Neural progenitor cell (in vitro differentiated cells): ENCODE results near the gene ADCY3. TPM values are rescaled to one million over a fixed set of nuclear protein-coding genes. Genes with fewer than 3 reads are reported as not detected.

Experiments
- DNase-seq: peaks from one replicate; pipeline ENCODE4 v3.0.0-alpha.2; 2016; ENCODE audit warnings: low spot score
- H2AFZ ChIP-seq: fragments of 200-600 bp; sonication (generic); replicated peaks from 2 replicates; pipeline ENCODE4 v1.6.1; 2016; ENCODE audit warnings: antibody characterized with exemption
- H3F3A ChIP-seq: fragments of 200-600 bp; sonication (generic); 2 replicates; pipeline ENCODE4 v1.6.1; 2016; ENCODE audit warnings: antibody characterized with exemption, low read depth
- H3K27ac ChIP-seq: fragments of 200-600 bp; sonication (generic); 2 replicates; pipeline ENCODE4 v1.5.1; 2016; ENCODE audit warnings: mild to moderate bottlenecking
- H3K27me3 ChIP-seq: fragments of 200-600 bp; sonication (generic); 2 replicates; pipeline ENCODE4 v1.6.1; 2016; ENCODE audit warnings: mild to moderate bottlenecking, moderate library complexity
- H3K36me3 ChIP-seq: fragments of 200-600 bp; sonication (generic); 2 replicates; pipeline ENCODE4 v1.5.1; 2016
- H3K4me1 ChIP-seq: fragments of 200-600 bp; sonication (generic); 2 replicates; pipeline ENCODE4 v1.6.1; 2016; ENCODE audit warnings: mixed run types
- H3K4me2 ChIP-seq: fragments of 200-600 bp; sonication (generic); 2 replicates; pipeline ENCODE4 v1.6.1; 2016
- H3K4me3 ChIP-seq: fragments of 200-600 bp; sonication (generic); 2 replicates; pipeline ENCODE4 v1.5.1; 2016
- H3K79me2 ChIP-seq: fragments of 200-600 bp; sonication (generic); 2 replicates; pipeline ENCODE4 v1.6.1; 2016; ENCODE audit warnings: low read depth
- H3K9ac ChIP-seq: fragments of 200-600 bp; sonication (generic); 2 replicates; pipeline ENCODE4 v1.6.1; 2016
- H3K9me3 ChIP-seq: fragments of 200-600 bp; sonication (generic); 2 replicates; pipeline ENCODE4 v1.5.1; 2016; ENCODE audit warnings: low read depth
- H4K20me1 ChIP-seq: fragments of 200-600 bp; sonication (generic); 2 replicates; pipeline ENCODE4 v1.6.1; 2016; ENCODE audit warnings: low read depth
- H3K27ac Mint-ChIP-seq: 3 replicates; pipeline ENCODE4 v1.8.0; 2021; ENCODE audit warnings: mixed read lengths
- H3K27me3 Mint-ChIP-seq: 2 replicates; pipeline ENCODE4 v1.8.0; 2022; ENCODE audit warnings: low read depth, mild to moderate bottlenecking, inconsistent platforms, moderate library complexity, mixed read lengths; ENCODE audit not compliant: insufficient read depth
- H3K36me3 Mint-ChIP-seq: 3 replicates; pipeline ENCODE4 v1.8.0; 2021; ENCODE audit warnings: mixed read lengths
- H3K4me1 Mint-ChIP-seq: 3 replicates; pipeline ENCODE4 v1.8.0; 2021; ENCODE audit warnings: mixed read lengths
- H3K4me3 Mint-ChIP-seq: 3 replicates; pipeline ENCODE4 v1.8.0; 2021; ENCODE audit warnings: mild to moderate bottlenecking, moderate library complexity, mixed read lengths
- H3K9me3 Mint-ChIP-seq: 3 replicates; pipeline ENCODE4 v1.8.0; 2020; ENCODE audit warnings: mixed read lengths
- EZH2 ChIP-seq: fragments of 200-600 bp; sonication (generic); IDR thresholded peaks from 2 replicates; pipeline ENCODE4 v1.6.1; 2017; ENCODE audit warnings: antibody characterized with exemption, mild to moderate bottlenecking, moderate library complexity
- EZH2phosphoT487 ChIP-seq: fragments of 200-600 bp; sonication (generic); IDR thresholded peaks from 2 replicates; pipeline ENCODE4 v1.6.1; 2017; ENCODE audit warnings: antibody characterized with exemption
- total RNA-seq: library from RNA; depleted of rRNA; stranded (reverse); fragments of >200 nt; gene quantifications from 2 replicates; pipeline ENCODE4 v1.2.3, GENCODE V29; 2015; ENCODE audit warnings: low replicate concordance
- TF ChIP-seq, protein P1 (sequence below): fragments of 200-600 bp; sonication (generic); IDR thresholded peaks from 2 replicates; pipeline ENCODE4 v1.5.1; 2017; ENCODE audit warnings: antibody characterized with exemption, mild to moderate bottlenecking

The ADCY3 gene
- total RNA-seq, 1 donor from 2014 or later: 25.3 TPM

DNA sequence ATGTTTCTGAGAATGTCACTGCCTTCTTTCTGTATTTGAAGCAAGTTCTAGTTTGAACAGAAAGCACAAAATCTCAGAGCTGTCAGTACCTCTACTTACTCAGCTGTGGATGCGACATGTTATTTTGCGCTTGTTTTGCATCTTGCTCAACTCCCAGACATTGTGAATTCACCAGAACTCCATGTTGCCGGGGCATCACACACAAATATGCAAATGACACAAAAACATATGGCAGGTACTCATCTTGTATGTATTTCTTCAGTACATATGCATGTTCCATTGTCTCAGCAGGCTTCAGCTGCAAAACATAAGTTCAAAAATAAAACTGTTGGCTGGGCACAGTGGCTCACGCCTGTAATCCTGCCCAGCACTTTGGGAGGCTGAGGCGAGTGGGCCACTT lies 30.8 kb downstream of the ADCY3 start:
- no peaks in the 10 kb centered on the region for H3K36me3 ChIP-seq
- H3K9me3 Mint-ChIP-seq: peaks cover 12% of the 10 kb centered on the region
- no peak overlapping the region for H3K9ac ChIP-seq
- peaks cover 11% of the 10 kb centered on the region for H3K4me1 Mint-ChIP-seq
- H3K27ac Mint-ChIP-seq: no peak overlapping the region
- H3K27ac ChIP-seq: no peak overlapping the region
- H3K27me3 Mint-ChIP-seq: peaks cover 3% of the 10 kb centered on the region
- H3F3A ChIP-seq: no peaks in the 10 kb centered on the region
- H3K27me3 ChIP-seq: no peaks in the 10 kb centered on the region
- H4K20me1 ChIP-seq: no peaks in the 10 kb centered on the region
- H3K4me3 Mint-ChIP-seq: no peak overlapping the region
- H3K4me3 ChIP-seq: no peak overlapping the region
- TF ChIP-seq, protein P1, sequence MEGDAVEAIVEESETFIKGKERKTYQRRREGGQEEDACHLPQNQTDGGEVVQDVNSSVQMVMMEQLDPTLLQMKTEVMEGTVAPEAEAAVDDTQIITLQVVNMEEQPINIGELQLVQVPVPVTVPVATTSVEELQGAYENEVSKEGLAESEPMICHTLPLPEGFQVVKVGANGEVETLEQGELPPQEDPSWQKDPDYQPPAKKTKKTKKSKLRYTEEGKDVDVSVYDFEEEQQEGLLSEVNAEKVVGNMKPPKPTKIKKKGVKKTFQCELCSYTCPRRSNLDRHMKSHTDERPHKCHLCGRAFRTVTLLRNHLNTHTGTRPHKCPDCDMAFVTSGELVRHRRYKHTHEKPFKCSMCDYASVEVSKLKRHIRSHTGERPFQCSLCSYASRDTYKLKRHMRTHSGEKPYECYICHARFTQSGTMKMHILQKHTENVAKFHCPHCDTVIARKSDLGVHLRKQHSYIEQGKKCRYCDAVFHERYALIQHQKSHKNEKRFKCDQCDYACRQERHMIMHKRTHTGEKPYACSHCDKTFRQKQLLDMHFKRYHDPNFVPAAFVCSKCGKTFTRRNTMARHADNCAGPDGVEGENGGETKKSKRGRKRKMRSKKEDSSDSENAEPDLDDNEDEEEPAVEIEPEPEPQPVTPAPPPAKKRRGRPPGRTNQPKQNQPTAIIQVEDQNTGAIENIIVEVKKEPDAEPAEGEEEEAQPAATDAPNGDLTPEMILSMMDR: no peak
- TF ChIP-seq EZH2phosphoT487 (no peak), EZH2 (no peak)
- H2AFZ ChIP-seq: no peak overlapping the region
- DNase-seq: no peak
- no peaks in the 10 kb centered on the region for H3K79me2 ChIP-seq
- peaks cover 16% of the 10 kb centered on the region for H3K36me3 Mint-ChIP-seq
- no peak overlapping the region for H3K4me2 ChIP-seq
- no peaks in the 10 kb centered on the region for H3K4me1 ChIP-seq
- peaks cover 4% of the 10 kb centered on the region for H3K9me3 ChIP-seq

DNA sequence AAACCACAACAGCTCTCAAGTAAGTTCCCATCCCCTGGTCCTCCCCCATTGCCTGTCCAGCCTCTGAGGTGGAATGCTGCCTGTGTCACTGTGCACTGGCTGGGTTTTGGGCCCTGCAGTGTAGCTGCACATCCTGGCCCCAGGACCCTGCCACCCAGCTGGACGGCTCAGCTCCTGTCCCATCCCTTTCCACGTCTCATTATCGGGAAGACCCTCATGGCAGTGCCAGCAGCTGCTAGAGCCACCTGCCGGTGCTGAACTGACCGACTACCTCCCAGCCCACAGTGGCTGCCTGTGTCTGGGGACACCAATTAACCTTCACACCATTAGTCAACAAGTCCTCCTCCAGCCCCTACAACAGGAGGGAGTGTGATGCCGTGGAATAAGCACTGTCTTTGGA lies 31.9 kb downstream of the ADCY3 start:
- Histone ChIP-seq H3K9ac (no peak overlapping the region), H4K20me1 (no peaks in the 10 kb centered on the region), H3K27me3 (no peaks in the 10 kb centered on the region), H3K9me3 (peaks cover 4% of the 10 kb centered on the region), H3K79me2 (no peaks in the 10 kb centered on the region), H3K4me2 (no peak overlapping the region), H3K27ac (no peak overlapping the region), H3K4me1 (no peaks in the 10 kb centered on the region), H3K4me3 (no peak overlapping the region), H3K36me3 (no peaks in the 10 kb centered on the region), H3F3A (no peaks in the 10 kb centered on the region), H2AFZ (no peak overlapping the region)
- Mint-ChIP-seq H3K4me1 (peaks cover 11% of the 10 kb centered on the region), H3K36me3 (peaks cover 10% of the 10 kb centered on the region), H3K27ac (no peak overlapping the region), H3K4me3 (no peak overlapping the region), H3K9me3 (peaks cover 4% of the 10 kb centered on the region), H3K27me3 (peaks cover 3% of the 10 kb centered on the region)
- TF ChIP-seq, protein P1: no peak
- TF ChIP-seq EZH2 (no peak), EZH2phosphoT487 (no peak)
- no peak for DNase-seq

DNA sequence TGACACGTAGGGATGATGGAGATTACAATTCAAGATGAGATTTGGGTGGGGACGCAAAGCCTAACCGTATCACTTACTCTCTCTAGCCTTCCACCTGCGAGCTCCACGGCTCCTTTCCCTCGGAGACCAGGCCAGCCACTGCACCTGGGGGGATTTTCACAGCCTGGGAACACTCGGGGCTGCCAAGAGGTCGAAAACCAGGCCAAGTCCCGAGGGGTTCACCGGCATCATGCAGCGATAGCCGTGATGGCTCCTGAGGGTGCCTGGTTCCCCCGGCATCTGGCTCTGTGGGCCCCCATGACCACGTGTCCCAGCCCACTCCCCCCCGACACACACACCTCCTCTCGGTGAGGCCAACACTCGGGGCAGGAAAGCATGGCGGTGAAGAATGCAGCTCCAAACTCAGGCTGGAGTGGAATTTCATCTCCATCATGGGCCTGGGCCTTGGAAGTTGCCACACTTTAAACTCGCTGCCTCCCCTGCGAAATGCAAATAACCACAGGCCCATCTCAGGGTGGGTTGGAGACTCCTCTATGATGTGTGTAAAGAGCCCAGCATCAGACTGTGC lies 32.6 kb downstream of the ADCY3 start:
- Histone ChIP-seq H3K4me3 (no peak overlapping the region), H3K4me1 (no peaks in the 10 kb centered on the region), H2AFZ (no peak overlapping the region), H3K27me3 (no peaks in the 10 kb centered on the region), H3K79me2 (no peaks in the 10 kb centered on the region), H3F3A (no peaks in the 10 kb centered on the region), H3K27ac (no peak overlapping the region), H3K4me2 (no peak overlapping the region), H3K36me3 (no peaks in the 10 kb centered on the region), H3K9me3 (peaks cover 4% of the 10 kb centered on the region), H3K9ac (no peak overlapping the region), H4K20me1 (no peaks in the 10 kb centered on the region)
- H3K27me3 Mint-ChIP-seq: peaks cover 3% of the 10 kb centered on the region
- no peak for DNase-seq
- no peak overlapping the region for H3K27ac Mint-ChIP-seq
- H3K4me3 Mint-ChIP-seq: no peak overlapping the region
- H3K4me1 Mint-ChIP-seq: peaks cover 11% of the 10 kb centered on the region
- H3K9me3 Mint-ChIP-seq: peaks cover 4% of the 10 kb centered on the region
- peaks cover 11% of the 10 kb centered on the region for H3K36me3 Mint-ChIP-seq
- TF ChIP-seq EZH2: no peak

DNA sequence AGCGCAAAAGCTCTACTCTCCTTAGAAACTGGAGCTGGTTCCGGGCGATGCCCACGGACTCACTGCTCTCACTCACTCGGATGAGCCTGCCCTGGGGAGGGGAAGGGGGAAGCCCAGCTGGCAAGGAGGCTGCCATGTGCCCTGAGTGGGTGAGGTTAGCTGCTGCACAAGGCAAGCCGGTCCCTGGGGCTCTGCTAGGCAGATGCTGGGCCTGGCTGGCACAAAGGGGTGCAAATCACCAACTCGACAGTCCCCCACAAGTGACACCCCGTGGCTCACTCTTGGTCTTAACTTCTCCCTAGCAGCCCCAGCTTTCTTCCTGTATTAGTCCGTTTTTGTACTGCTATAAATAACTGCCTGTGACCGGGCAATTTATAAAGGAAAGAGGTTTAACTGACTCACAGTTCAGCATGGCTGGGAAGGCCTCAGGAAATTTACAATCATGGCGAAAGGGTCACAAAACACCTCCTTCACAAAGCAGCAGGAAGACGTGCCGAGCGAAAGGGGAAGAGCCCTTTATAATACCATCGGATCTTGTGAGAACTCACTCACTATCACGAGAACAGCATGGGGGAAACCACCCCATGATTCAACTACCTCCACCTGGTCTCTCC lies 33.2 kb downstream of the ADCY3 start:
- Mint-ChIP-seq H3K4me1 (peaks cover 11% of the 10 kb centered on the region), H3K27me3 (peaks cover 3% of the 10 kb centered on the region), H3K4me3 (no peak overlapping the region), H3K27ac (no peak overlapping the region), H3K36me3 (peaks cover 13% of the 10 kb centered on the region), H3K9me3 (peaks cover 2% of the 10 kb centered on the region)
- Histone ChIP-seq H2AFZ (no peak overlapping the region), H4K20me1 (no peaks in the 10 kb centered on the region), H3K27me3 (no peaks in the 10 kb centered on the region), H3K27ac (no peak overlapping the region), H3K79me2 (no peaks in the 10 kb centered on the region), H3K9ac (no peak overlapping the region), H3K4me2 (no peak overlapping the region), H3F3A (no peaks in the 10 kb centered on the region), H3K4me3 (no peak overlapping the region), H3K4me1 (no peaks in the 10 kb centered on the region), H3K36me3 (no peaks in the 10 kb centered on the region), H3K9me3 (peaks cover 1% of the 10 kb centered on the region)
- DNase-seq: no peak
- TF ChIP-seq, protein P1: no peak
- no peak for TF ChIP-seq EZH2
